Measurements from ENCODE around the gene RARS2. TPM values are rescaled to one million over a fixed set of nuclear protein-coding genes. Genes with fewer than 3 reads are reported as not detected.

RARS2 gene
- total RNA-seq, 1 donor from 2014 or later: 53.3 TPM

DNA sequence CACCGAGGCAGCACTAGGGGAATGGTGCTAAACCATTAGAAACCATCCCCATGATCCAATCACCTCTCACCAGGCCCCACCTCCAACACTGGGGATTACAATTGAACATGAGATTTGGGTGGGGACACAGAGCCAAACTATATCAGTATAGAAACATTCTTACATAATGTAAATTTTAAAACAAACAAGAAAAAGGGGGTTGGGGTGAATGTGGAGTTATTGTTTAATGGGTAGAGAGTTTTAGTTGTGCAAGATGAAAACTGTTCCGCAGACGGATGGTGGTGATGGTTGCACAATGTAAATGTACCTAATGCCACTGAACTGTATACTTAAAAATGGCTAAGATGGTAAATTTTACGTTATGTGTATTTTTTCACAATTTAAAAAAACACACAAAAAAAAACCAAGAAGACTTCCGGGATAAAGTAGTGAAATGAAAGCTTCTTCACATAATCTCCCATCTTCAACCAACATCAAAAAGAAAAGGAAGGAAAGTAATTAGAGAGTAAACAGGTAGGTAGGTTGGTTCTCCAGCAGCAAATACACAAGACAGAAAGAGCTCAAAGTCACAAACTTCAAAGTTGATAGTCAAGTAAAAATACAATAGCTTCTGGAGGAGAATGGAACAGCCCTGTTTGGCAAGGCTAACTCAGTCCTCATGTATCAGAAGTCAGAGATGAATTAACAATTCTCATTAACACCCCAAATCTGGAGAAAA is 16.3 kb downstream of the RARS2 start:
- no peak for DNase-seq (ENCODE audit: low spot score in 2 of 2, unreplicated experiment in 2 of 2)
- H3K9me3 Mint-ChIP-seq: no peaks in the 10 kb centered on the region
- peaks cover 15% of the 10 kb centered on the region for H3K36me3 Mint-ChIP-seq
- TF ChIP-seq, protein P1, sequence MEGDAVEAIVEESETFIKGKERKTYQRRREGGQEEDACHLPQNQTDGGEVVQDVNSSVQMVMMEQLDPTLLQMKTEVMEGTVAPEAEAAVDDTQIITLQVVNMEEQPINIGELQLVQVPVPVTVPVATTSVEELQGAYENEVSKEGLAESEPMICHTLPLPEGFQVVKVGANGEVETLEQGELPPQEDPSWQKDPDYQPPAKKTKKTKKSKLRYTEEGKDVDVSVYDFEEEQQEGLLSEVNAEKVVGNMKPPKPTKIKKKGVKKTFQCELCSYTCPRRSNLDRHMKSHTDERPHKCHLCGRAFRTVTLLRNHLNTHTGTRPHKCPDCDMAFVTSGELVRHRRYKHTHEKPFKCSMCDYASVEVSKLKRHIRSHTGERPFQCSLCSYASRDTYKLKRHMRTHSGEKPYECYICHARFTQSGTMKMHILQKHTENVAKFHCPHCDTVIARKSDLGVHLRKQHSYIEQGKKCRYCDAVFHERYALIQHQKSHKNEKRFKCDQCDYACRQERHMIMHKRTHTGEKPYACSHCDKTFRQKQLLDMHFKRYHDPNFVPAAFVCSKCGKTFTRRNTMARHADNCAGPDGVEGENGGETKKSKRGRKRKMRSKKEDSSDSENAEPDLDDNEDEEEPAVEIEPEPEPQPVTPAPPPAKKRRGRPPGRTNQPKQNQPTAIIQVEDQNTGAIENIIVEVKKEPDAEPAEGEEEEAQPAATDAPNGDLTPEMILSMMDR (IDR thresholded peaks at IDR 0.05; ENCODE audit: unreplicated experiment): no peak
- peak overlapping the region; percentile 68 for H3K27ac Mint-ChIP-seq
- peaks cover 30% of the 10 kb centered on the region for H3K4me1 Mint-ChIP-seq
- no peak overlapping the region for H3K4me3 Mint-ChIP-seq
- H3K27me3 Mint-ChIP-seq (ENCODE audit: low read depth): no peaks in the 10 kb centered on the region

DNA sequence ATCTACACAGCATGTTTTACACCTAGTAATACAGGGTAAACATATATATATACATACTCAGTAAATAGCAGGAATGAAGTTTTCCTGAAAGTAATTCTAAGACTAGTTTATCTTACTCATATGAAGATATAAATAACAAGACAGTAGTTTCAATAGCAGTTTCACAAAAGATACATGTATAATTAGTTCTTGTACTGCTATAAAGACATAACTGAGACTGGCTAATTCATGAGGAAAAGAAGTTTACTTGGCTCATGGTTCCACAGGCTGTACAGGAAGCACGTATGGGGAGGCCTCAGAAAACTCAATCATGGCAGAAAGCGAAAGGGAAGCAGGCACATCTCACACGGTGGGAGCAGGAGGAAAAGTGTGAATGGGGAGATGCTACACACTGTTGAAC is 16.9 kb downstream of the RARS2 start:
- DNase-seq (ENCODE audit: low spot score in 2 of 2, unreplicated experiment in 2 of 2): no peak
- Mint-ChIP-seq H3K27me3 (ENCODE audit: low read depth) (no peaks in the 10 kb centered on the region), H3K36me3 (peaks cover 19% of the 10 kb centered on the region), H3K9me3 (no peaks in the 10 kb centered on the region), H3K4me3 (no peak overlapping the region), H3K4me1 (peaks cover 30% of the 10 kb centered on the region), H3K27ac (peak overlapping the region; percentile 68)
- TF ChIP-seq, protein P1 (IDR thresholded peaks at IDR 0.05; ENCODE audit: unreplicated experiment): no peak

DNA sequence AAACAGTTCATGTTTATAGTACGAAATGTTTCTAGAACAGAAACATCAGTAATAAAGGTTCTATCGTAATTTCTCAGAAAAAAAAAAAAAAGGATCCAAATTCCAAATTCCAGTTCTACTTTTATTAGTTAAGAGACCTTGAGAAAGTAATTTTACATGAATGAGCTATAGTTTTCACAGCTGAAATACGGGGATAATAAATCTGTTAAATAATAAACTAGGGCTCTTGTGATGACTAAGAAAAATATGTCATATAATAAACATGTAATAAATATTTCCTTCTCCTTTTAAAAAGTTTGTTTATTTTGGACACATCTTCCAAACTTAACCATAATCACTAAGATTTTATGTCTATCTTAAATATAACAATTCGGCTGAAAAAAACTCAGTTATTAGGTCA is 17.8 kb downstream of the RARS2 start:
- Mint-ChIP-seq H3K9me3 (no peaks in the 10 kb centered on the region), H3K4me1 (peaks cover 30% of the 10 kb centered on the region), H3K27me3 (ENCODE audit: low read depth) (no peaks in the 10 kb centered on the region), H3K27ac (no peak overlapping the region), H3K4me3 (no peak overlapping the region), H3K36me3 (peaks cover 16% of the 10 kb centered on the region)
- TF ChIP-seq, protein P1 (IDR thresholded peaks at IDR 0.05; ENCODE audit: unreplicated experiment): no peak
- DNase-seq (ENCODE audit: low spot score in 2 of 2, unreplicated experiment in 2 of 2): no peak

DNA sequence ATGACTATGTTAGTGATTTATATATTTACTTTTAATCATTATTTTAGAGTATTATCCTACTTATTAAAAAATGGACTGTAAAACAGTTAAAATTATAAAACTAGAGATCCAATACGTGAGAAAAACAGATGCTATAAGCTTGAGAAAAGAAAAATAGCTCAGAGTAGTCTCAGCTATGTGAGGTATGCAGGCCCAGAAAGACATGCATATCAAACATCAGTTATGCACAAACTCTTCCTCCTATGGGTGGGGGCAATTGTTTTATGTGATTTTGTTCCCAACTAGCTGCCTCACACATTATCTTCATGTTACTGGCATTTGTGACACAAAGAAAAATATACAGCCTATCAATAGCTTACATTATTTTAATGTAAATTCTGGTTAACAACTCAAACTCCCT is 28.8 kb downstream of the RARS2 start:
- H3K27me3 Mint-ChIP-seq (ENCODE audit: low read depth): no peaks in the 10 kb centered on the region
- H3K27ac Mint-ChIP-seq: peak overlapping the region; percentile 62
- no peaks in the 10 kb centered on the region for H3K9me3 Mint-ChIP-seq
- peaks cover 4% of the 10 kb centered on the region for H3K4me1 Mint-ChIP-seq
- peaks cover 39% of the 10 kb centered on the region for H3K36me3 Mint-ChIP-seq
- TF ChIP-seq, protein P1 (IDR thresholded peaks at IDR 0.05; ENCODE audit: unreplicated experiment): no peak
- H3K4me3 Mint-ChIP-seq: no peak overlapping the region
- no peak for DNase-seq (ENCODE audit: low spot score in 2 of 2, unreplicated experiment in 2 of 2)

DNA sequence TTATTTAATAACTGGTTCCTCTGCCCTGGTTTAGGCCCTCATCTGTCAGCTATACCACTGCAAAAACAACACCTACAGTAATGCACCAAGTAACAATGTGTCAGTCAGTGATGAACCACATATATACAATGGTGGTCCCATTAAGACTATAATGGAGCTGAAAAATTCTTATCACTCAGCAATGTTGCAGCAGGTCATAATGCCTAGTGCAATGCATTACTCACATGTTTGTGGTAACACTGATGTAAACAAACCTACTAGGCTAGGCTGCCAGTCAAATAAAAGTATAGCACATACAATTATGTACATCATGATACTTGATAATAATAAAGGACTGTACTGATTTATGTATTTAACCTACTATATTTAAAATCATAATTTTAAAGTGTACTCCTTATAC is 31.3 kb downstream of the RARS2 start:
- Mint-ChIP-seq H3K4me3 (no peak overlapping the region), H3K27ac (no peak overlapping the region), H3K9me3 (no peaks in the 10 kb centered on the region), H3K36me3 (peaks cover 38% of the 10 kb centered on the region), H3K4me1 (peaks cover 4% of the 10 kb centered on the region), H3K27me3 (ENCODE audit: low read depth) (no peaks in the 10 kb centered on the region)
- no peak for DNase-seq (ENCODE audit: low spot score in 2 of 2, unreplicated experiment in 2 of 2)
- TF ChIP-seq, protein P1 (IDR thresholded peaks at IDR 0.05; ENCODE audit: unreplicated experiment): no peak

All from mesothelial cell of epicardium (in vitro differentiated cells).